HG03139 (cell line): Measurements from ENCODE around the gene METTL25B.
"Not testable (repeated sequence)": the region's sequence is repeated elsewhere in the genome, so short reads cannot be mapped to it uniquely, and the experiment has no call there.

Source experiments
- ATAC-seq: cut with Tn5 transposase; IDR thresholded peaks from one replicate; pipeline ENCODE4 v1.9.1; 2021; ENCODE audit not compliant: unreplicated experiment

The METTL25B gene

DNA sequence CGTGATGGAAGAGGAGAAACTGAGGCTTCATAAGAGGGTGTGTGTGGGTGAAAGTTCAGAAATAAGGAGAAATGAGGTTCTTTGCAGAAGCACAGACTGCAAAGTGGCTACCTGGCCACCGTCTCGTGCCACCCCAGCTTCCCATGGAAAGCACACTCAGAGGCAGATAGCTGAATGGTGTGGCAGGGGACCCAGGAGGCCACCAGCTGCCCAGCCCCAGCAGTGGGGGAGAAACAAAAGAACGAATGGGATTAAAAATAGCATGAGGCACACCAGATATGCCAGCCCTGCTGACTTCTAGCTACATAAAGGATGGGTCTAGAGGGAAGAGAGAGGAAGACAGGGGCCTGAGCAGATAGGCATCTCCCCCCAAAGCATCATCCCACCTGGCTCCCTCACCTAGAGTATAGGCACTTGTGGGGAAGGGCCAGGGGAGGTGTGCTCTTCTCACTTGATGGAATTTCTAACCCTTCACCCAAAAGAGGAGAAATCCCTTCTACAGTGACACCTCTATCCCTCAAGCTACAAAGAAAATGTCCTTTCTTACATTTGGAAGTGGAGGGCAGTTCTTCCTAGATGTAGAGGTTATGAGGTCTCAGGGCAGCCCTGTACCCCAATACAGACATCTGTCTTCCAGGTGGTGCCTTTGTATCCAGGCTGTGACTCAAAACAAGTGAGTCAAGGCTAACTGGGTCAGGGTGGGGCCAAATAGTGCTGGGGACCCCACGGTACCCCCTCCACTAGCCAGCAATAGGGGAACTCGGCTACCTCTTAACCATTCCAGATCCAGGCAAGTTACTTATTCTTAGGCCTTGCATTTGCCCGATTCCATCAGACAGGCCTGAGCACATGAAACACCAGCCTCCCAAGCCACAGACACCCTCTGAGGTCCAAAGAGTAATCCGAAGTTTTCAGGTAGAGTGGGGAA is 19.7 kb downstream of the METTL25B start:
- ATAC-seq, result no peak

- ATAC-seq, result no peak
Measured at GRCh38 chr1:156748670-156749418, 20.6 kb downstream of the METTL25B start.

GRCh38 chr1:156749419-156750118 is 21.3 kb downstream of the METTL25B start:
- no peak for ATAC-seq

GRCh38 chr1:156750191-156750672 is 22.0 kb downstream of the METTL25B start:
- no peak for ATAC-seq

DNA sequence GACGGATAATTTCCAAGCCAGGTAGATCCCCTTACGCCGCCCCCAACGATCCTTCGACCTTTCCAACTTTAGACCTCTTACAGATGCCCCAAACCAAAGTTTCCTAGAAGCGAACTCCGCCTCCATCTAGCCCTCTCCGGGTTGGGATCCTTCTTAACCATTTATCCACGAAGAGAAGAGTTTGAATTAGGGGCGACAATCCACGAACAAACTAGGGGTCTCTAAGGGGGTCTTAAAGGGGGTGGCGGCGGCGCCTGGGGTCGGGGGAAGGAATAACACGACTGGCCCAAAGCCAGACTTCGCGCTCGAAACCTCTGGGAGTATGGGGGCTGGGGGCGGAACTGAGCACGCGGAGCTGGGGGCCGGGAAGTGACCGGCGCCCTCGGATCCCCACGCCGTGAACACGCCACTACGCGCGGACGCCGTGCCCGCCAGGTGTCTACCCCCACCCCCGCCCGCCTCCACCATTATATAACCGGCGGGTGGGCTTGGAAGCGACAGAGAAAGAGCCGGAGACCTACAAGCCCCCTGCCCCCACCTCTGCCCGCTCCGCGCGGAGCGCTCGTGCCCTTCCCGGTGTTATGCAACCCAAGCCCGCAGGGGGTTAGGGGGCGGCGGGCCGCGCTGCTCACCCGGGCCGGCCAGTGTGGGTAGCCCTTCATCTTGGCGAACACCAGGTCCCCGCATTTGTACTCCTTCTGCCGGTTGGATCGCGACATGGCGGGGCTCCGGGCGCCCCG is 22.6 kb downstream of the METTL25B start:
- peak; percentile 5 for ATAC-seq

DNA sequence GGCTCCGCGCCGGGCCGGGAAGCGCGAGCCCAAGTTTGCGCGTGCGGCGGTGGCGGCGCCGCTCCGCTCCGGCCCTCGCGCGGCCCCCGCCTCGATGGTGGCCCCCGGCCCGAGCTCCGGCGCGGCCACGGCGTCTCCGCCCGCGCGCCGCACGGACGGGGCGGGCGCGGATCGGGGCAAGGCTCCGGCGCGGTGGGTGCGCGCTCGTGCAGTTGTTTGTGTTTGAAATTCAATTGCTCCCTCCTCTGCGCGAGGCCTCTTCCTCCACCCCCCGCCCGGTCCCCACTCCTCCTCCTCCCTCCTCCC is 23.1 kb downstream of the METTL25B start, which contains the start of gene HDGF:
TSS of gene HDGF (minus strand) at position 225 of the 306 bp plus-strand sequence. CDS start 246 bp downstream, outside the sequence.
- ATAC-seq, result peak; percentile 3

DNA sequence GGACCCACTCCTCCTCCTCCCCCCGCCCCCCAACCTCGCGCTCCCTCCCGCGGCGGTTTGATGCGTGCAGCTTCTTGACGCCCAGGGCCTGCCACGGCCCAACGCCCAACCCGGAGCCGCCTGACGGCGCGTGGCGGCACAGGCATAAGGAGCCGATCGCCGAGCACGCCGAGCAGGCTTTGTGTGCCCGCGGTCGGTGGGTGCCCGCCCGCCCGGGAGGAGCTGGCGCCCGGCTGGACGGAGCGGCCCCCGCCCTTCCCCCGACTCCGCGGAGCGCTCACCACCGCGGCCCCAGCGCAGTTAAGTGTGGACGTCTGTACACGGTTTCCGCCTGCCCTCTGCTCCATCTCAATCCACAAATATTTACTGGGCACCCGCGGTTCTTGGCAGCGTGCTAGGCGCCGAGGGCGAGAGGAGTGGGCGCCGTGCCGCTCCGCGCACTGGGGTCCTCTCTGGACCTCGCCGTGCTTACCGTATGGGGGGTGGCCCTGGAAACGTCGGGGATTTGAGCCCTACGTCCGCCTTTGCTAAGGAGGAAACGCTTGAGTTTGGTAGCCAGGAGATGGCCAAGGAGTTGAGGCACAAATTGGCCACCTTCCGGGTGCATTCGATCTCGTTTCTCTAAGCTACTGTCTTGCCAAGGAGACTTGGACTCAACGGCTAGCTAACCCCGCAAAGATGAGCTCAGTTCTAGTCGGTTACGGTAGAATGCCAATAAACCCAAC is 23.6 kb downstream of the METTL25B start:
- peak; percentile 57 for ATAC-seq

- ATAC-seq, result no peak
Measured at GRCh38 chr1:156752843-156753482, 24.7 kb downstream of the METTL25B start.

- no peak for ATAC-seq
Measured at GRCh38 chr1:156754219-156754618, 25.9 kb downstream of the METTL25B start.

DNA sequence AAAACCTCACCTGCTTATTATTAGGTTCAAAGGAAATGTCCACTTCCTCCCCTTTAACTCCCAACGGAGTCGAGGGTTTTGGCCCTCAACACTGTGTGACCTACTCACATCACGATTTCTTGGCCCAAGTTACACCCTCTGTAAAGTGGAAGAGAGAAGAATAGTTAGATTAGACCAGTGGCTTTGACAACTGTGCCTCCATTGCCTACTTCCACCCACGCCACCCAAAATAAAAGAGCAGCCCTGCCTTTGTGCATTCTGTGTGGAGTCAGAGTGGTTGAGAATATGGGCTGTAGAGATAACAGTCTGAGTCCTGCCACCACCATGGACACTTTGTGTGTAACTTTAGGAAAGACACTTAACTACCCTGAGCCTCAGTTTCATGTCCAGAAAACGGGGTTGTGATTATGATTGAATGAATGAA is 27.3 kb downstream of the METTL25B start:
- no peak for ATAC-seq

GRCh38 chr1:156756355-156756754 is 28.1 kb downstream of the METTL25B start:
- no peak for ATAC-seq

DNA sequence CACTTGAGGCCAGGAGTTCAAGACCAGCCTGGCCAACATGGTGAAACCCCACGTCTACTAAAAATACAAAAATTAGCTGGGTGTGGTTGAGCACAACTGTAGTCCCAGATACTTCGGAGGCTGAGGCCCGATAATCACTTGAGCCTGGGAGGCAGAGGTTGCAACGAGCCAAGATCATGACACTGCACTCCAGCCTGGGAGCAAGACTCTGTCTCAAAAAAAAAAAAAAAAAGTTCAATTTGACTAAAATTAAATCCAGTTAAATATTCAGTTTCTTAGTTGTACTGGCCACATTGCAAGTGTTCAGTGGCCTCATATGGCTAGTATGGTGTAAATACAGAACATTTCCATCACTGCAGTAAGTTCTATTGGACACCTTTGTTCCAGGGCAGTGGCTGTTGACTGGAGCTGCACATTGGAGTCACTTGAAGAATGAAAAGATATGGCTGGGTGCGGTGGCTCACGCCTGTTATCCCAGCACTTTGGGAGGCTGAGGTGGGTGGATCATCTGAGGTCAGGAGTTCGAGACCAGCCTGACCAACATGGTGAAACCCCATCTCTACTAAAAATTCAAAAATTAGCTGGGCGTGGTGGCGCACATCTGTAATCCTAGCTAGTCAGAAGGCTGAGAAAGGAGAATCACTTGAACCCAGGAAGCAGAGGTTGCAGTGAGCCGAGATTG is 29.4 kb downstream of the METTL25B start:
- ATAC-seq, result not testable (repeated sequence)

GRCh38 chr1:156760092-156760795 is 32.0 kb downstream of the METTL25B start:
- no peak for ATAC-seq

DNA sequence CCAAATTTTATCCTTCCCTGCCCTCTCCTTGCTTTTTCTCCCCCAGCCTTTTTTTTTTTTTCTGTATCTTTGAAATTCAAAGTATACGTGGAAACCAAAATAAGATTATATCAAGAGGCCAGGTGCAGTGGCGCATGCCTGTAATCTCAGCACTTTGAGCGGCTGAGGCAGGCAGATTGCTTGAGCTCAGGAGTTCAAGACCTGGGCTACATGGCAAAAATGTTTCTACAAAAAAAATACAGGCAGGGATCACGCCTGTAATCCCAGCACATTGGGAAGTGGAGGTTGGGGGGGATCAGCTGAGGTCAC is 32.5 kb downstream of the METTL25B start:
- ATAC-seq, result no peak

GRCh38 chr1:156765136-156765535 is 36.9 kb downstream of the METTL25B start:
- ATAC-seq, result not testable (repeated sequence)

DNA sequence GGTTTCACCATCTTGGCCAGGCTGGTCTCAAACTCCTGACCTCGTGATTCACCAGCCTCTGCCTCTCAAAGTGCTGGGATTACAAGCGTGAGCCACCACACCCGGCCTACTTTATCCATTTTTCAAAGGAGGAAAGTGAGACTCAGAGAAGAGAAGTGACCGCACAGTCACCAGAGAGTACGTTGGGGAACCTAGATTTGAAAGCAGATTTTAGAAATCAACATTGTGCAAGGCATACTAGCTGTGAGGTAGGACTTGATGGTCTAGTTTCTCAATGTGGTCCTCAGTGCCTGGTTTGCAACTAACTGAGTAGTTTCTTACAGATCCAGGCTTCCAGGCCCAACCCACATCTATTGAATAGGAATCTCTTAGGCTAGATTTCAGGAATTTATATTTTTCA is 37.4 kb downstream of the METTL25B start:
- no peak for ATAC-seq

- no peak for ATAC-seq
Measured at GRCh38 chr1:156766298-156767100, 38.2 kb downstream of the METTL25B start.
